Adipose tissue (tissue), 3 donors: ENCODE measurements around the gene VPS26A. TPM values are rescaled to one million over a fixed set of nuclear protein-coding genes. Genes with fewer than 3 reads are reported as not detected.
"Not testable (repeated sequence)": the region's sequence is repeated elsewhere in the genome, so short reads cannot be mapped to it uniquely, and the experiment has no call there.

ENCODE experiments used
- H3K27ac ChIP-seq: one replicate; pipeline ENCODE4 v1.5.1; 2013; ENCODE audit warnings: low read depth, low read length
- WGBS, 3 donors: extraction: QIAGEN DNeasy Blood & Tissue Kit; methylation state at CpG; one replicate each; pipeline ENCODE4 v1.1.7; 2013; 5-methylcytosine and 5-hydroxymethylcytosine counted together
- polyA plus RNA-seq, 3 donors: library from polyadenylated mRNA; stranded (reverse); fragments of 200-250 nt; gene quantifications; one replicate each; pipeline ENCODE4 v1.2.3, GENCODE V29; 2013
- donor health status: healthy with polysubstance abuse.
- donor health status: Bipolar disorder and iron deficiency.
- donor health status: healthy.

The VPS26A gene
- polyA plus RNA-seq, 3 donors, result 13.1 to 45.2 (median 33.4) TPM

DNA sequence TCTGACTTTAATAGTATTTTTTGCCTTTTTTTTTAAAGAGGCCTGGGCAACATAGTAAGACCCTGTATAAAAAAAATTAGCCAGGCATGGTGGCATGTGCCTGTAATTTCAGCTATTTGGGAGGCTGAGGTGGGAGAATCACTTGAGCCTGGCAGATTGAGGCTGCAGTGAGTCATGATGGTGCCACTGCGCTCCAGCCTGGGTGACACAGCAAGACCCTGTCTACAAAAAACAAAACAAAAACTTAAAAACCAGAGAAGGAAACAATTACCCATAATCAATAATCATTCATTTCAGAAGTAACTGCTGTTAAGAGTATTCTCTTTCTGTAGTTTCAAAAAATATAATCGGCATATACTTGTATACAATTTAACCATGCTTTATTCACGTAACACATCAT is 28.0 kb downstream of the VPS26A start:
- WGBS, 3 donors, result 96 to 98% (median 97%) methylated on average over 3 of the region's 3 CpGs
- H3K27ac ChIP-seq, result no peak overlapping the region

DNA sequence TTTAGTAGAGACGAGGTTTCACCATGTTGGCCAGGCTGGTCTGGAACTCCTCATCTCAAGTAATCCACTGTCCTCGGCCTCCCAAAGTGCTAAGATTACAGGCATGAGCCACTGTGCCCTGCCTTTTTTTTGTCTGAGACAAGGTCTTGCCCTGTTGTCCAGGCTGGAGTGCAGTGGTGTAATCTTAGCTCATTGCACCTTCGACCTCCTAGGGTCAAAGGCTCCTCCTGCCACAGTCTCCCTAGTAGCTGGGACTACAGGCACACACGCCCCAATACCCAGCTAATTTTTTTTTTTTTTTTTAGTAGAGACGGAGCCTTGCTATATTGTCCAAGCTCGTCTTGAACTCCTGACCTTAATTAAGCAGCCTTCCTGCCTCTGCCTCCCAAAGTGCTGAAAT is 29.2 kb downstream of the VPS26A start:
- H3K27ac ChIP-seq, result no peak overlapping the region
- 85 to 94% (median 86%) methylated on average over 6 of the region's 6 CpGs for WGBS, 3 donors

DNA sequence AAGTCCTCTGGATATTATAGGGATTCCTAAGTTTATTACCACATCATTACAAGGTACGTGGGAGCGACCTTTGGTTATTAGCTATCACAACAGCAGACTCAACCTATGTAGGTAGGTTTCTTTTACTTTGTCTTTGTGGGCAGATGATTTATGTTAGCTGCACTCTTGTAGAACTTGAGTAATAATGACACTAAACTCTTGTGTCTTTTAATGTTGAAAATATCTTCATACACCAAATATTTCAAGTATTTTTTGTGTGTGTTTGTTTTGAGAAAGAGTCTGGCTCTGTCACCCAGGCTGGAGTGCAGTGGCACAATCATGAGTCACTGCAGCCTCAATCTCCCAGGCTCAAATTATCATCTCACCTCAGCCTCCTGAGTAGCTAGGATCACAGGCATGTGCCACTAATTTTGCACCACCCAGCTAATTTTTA is 36.8 kb downstream of the VPS26A start:
- 93 to 99% (median 98%) methylated on average over 2 of the region's 2 CpGs for WGBS, 3 donors
- no peak overlapping the region for H3K27ac ChIP-seq

DNA sequence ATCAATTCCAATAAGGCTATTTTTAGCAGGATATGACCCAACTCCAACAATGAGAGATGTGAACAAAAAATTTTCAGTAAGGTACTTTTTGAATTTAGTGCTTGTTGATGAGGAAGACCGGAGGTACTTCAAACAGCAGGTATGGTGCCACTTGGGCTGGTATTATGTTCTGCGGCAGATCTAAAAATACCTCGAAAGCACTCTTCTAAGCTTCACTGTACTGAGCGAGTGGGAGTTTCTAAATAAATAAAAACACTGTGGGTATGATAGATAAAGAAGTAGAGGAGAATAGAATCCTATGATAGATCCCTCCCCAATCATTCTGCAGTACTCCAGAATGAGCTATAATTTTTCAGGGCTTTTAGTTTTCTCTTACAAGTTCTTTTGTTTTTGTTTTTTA is 44.5 kb downstream of the VPS26A start:
- no peak overlapping the region for H3K27ac ChIP-seq
- WGBS, 3 donors, result 92 to 100% (median 94%) methylated on average over 4 of the region's 4 CpGs

DNA sequence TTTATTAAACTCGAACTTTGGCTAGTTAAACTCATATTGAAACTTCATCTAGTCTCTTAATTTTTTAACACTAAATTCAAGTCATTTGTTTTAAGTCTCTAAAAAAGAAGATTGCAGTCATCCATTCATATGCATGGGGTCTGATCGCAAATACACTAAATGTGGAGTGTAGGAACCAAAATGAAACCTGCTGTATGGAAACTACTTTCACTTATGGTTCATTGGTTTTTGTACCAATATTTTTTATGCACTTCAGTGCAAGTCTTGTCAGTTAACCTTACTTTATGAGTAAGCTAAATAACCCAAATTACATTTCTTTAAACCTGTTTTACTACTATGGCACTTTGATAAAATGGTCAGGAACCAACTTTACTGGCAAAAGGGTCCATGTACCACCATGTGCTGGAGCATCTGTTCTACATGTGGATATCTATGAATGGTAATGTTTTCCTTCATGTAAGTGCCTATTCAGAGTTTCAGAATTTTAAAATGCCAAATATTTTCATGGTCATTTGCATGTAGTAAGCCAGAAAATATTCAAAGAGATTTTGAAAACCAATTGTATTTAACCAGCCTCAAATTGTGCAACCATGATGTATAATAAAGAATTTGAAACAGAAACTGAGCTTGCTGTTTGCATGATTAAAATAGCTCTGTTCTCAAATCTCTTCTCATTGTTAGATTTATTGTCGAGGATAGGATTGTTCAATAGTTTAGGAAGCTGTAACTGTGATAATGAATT is 48.4 kb downstream of the VPS26A start:
- 88 to 93% (median 92%) methylated on average over 3 of the region's 3 CpGs for WGBS, 3 donors
- no peak overlapping the region for H3K27ac ChIP-seq

DNA sequence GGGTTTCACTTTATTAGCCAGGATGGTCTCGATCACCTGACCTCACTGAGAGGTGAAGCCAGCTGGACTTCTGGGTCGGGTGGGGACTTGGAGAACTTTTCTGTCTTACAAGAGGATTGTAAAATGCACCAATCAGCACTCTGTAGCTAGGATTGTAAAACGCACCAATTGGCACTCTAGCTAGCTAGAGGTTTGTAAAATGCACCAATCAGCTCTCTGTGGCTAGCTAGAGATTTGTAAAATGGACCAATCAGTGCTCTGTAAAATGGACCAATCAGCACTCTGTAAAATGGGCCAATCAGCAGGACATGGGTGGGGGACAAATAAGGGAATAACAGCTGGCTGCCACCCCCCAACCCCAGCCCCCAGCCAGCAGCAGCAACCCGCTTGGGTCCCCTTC is 51.3 kb downstream of the VPS26A start:
- whole genome bisulfite sequencing, 3 donors, result 70 to 92% (median 89%) methylated on average over 4 of the region's 4 CpGs

DNA sequence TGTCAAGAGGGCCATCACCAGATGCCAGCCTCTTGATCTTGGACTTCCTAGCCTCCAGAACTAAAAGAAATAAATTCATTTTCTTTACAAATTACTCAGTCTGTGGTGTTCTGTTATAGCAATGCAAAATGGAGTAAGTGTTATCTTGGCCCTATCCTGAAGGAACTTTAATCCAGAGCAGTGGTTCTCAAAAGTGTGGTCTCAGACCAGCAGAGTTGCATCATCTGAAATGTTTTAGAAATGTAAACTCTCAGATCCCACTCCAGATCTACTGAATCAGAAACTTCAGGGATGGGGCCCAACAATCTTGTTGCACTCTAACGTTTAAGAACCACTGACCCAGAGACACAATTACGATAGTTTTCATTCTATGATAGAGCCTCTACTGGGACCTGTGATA is 52.8 kb downstream of the VPS26A start:
- WGBS, 3 donors, result 70 to 88% (median 84%) methylated on average over 2 of the region's 2 CpGs
- no peak overlapping the region for H3K27ac ChIP-seq

More for the DNA sequence above, 51.3 kb downstream of the VPS26A start:
- not testable (repeated sequence) for H3K27ac ChIP-seq

DNA sequence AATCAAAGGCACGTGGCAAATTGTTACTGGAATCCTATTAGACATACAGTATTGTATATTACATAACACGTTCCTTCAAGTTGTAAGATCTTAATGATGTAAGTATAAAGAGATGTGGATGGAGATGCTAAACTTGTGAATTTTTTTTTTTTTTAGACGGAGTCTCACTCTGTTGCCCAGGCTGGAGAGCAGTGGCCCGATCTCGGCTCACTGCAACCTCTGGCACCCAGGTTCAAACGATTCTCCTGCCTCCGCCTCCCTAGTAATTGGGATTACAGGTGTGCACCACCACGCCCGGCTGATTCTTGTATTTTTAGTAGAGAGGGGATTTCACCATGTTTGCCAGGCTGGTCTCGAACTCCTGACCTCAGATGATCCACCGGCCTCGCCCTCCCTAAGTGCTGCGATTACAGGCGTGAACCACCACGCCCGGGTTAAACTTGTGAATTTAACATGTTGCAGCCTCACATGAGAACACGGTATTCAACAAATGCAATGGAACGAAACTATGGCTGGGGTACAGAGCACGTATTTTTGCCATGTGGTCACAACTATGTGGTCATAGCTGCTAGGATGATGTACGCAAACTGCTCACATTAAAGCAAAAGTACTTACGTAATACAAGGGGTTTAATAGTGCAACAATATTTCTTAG is 55.2 kb downstream of the VPS26A start:
- 32 to 34% (median 34%) methylated on average over 21 of the region's 21 CpGs for WGBS, 3 donors

DNA sequence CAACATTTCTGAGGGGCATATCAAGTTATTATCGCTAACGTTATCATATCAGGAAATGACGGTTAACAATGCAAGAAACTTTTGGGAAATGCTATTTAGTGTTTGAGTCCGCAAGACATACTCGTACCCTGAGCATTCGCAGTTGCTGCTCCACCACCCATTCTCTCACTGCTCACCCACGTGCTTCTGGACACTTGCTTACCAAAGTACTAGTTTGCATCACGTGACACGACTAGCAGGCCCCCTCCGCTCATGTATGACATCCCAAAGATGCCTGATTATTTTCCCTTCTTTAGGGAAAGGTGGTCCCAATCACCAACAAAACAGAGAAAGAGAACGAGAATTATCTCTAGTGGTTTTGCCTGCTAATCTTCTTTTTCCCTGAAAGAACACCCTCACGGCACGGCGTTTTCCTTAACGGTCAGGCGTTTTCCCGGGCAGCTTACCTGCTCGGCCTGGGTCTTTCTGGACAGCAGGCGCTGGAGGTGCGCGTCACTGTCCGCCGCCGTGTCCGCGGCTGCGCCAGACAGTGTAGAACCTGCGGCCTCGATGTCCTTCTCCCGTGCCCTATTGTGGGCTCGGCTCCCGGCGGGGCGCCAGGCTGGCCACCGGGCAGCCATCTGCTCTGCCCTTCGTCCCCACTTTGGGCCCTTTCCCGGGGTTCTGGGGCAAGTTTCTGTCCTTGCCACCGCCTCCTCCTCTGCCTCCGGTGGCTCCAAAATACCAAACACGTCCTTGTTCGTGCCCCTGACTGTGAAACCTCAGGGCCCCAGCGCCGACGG is 56.0 kb downstream of the VPS26A start, which contains the start of gene SUPV3L1:
SUPV3L1 (plus strand) TSS at position 492 of the 782 bp plus-strand sequence; CDS start at position 550, 58 bp downstream.
- WGBS, 3 donors, result 0 to 1% (median 0%) methylated on average over 44 of the region's 44 CpGs
- H3K27ac ChIP-seq, result no peak within 1 kb of the TSS

More for the DNA sequence above, 55.2 kb downstream of the VPS26A start:
- H3K27ac ChIP-seq, result no peak overlapping the region

DNA sequence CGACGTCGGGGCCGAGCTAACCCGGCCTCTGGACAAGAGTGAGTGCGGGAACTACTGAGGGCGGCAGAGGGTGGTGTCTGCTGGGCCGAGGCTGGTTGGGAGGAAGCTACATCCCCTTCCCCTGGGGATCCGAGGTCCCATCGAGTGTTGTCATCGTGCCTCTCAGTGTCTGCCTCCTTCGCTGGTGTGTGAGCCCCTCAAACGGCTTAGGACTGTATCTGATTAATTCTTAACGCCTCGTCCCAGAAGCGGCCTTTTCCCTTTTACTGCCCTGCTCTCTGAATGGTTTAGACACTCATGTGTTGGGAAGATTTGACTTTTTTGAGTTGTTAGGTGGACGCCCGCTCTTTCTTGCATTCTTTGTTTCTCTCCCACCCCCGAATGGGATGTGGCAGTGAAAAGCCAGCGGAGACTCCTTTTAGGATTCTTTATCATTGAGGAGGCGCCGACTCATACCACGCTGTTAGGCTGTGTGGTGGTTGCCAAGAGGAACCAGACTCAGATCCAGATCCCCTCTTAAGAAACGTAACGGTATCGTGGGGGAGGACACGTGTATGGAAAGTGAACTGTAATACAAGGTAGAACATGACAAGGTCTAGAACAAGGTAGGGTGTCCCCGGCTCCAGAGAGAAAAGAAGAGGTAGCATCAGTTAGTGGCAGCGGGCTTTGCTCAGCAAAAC is 56.7 kb downstream of the VPS26A start:
- 3 to 4% (median 3%) methylated on average over 29 of the region's 29 CpGs for WGBS, 3 donors
- H3K27ac ChIP-seq, result no peak overlapping the region

DNA sequence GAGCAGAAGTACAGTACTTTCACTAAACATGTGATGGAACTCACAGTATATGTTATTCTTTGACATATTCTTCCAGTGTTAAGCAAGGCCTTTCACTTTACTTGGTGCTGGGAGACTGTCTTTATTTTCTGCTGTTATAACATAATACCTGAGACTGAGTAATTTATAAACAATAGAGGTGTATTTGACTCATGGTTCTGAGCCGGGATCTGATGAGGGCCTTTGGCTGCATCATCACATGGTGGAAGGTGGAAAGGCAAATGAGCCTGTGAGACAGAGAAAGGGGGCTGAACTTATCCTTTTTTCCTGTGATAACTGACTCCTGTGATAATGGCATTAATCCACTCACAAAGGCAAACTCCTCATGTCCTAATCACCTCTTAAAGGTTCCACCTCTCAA is 57.5 kb downstream of the VPS26A start:
- WGBS, 3 donors, result 64 to 80% (median 72%) methylated on average over 1 of the region's 1 CpG
- H3K27ac ChIP-seq, result no peak overlapping the region

DNA sequence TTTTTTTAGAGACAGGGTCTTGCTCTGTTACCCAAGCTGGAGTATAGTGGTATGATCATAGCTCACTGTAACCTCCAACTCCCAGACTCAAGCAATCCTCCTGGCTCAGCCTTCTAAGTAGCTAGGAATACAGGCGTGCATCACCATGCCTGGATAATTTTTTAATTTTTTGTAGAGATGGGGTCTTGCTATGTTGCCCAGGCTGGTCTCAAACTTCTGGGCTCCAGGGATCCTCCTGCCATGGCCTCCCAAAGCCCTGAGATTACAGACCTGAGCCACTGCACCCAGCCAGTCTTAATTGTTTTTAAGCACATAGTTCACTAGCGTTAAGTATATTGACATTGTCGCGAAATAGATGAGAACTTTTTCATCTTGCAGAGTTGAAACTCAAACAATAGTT is 58.0 kb downstream of the VPS26A start:
- H3K27ac ChIP-seq, result no peak overlapping the region
- WGBS, 3 donors, result 53 to 90% (median 85%) methylated on average over 4 of the region's 4 CpGs

DNA sequence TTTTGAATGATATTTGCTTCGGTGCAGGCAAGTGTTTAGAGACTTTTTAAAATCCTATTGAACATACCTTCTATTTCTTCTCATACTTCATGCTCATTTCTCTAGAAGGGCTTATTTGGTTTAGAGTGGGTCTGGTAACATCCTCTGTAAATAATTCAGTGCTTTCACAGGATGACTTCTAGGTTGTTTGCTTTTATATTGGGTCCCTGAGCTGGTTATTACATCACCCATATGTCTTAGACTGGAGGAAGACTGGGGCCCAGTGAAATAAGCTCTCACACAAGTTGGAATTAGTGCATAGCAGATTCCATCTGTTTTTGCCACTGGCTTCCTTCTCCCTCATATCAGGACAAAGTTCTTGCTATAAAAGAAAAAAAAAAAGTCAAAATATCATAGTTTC is 62.5 kb downstream of the VPS26A start:
- WGBS, 3 donors, result 91 to 92% (median 92%) methylated on average over 1 of the region's 1 CpG
- H3K27ac ChIP-seq, result no peak overlapping the region

DNA sequence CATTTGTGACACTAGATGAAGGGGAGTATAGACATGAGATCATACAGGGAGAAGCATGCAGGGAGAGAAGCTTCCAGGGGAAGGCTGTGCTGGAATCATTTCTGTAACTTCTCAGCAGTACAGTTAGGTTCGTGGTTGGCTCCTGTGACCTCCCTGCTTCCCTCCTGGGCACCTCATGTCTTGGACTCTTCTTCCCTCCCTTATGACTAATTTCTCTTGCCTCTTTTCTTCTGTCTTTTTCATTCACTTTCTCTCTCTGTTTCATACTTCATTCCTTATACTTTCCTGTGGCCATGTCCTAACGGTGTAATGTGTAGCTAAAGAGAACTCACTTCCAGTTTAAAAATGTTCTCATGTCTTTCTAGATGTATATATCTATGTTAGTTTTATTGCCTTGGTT is 77.1 kb downstream of the VPS26A start:
- 70 to 87% (median 71%) methylated on average over 2 of the region's 2 CpGs for WGBS, 3 donors
- H3K27ac ChIP-seq, result no peak overlapping the region

DNA sequence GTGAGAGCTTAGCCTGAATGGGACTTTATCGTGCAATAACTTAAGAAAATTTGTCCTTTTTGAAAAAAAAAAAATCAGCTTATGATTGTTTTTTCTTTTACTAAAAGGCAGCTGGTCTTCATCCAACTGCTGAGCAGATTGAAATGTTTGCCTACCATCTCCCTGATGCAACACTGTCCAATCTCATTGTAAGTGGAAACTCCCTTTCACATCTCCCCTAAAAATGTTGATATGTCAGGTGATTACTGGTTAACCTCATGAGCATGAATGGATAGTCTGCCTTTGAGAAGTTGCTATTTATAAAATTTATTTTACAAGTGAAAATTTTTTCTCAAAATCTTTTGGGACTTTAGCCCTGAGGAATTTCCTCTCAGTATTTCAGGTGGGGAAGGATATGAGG is 78.4 kb downstream of the VPS26A start:
- H3K27ac ChIP-seq, result no peak overlapping the region
- WGBS, 3 donors, result 84 to 92% (median 84%) methylated on average over 1 of the region's 1 CpG

DNA sequence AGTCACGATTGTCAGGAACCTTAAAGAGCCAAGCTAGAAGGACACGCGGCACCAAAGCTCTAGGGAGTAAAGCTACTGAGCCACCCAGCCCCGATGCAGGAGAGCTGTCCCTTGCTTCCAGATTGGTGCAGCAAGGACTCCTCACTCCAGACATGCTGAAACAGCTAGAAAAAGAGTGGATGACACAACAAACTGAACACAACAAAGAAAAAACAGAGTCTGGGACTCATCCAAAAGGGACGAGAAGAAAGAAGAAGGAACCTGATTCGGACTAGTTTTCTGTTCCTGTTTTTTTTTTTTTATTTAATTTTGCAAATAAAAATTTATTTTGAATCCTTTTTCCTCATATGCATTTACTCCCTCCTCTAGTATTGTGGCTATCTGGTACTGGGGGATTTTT is 84.8 kb downstream of the VPS26A start:
- 77 to 89% (median 81%) methylated on average over 6 of the region's 6 CpGs for WGBS, 3 donors

DNA sequence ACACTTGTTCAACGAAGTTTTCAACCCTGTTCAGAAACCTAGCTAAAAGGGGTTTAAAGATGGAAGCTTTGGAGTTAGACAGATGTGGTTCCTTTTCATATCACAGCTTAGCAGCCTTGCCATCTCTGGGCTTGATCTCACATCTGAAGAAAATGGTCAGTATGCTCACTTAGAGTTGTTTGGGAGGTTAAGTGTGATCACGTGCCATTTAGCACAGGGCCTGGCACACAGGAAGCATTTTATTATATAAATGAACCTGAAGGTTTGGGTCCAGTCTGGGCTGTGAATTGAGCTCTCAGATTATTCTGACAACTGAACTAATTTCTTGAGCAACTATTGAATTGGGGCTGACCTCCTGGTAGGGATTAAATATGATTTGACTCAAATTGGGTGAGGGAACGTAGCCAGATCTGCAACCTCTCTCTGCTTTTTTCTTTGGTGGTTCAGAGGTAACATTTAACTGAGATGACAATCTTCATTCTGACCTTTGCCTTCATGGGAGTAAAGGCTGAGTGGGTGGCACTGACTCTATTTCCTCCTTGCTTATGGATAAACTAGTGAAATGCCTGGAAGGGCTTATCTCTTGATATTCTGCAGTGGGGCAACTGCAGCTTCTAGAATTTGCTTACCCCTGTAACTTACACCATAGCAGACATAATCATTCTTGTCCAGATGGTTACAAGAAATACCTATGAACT is 86.0 kb downstream of the VPS26A start:
- 66 to 85% (median 80%) methylated on average over 3 of the region's 3 CpGs for WGBS, 3 donors
- H3K27ac ChIP-seq, result no peak overlapping the region

More for the DNA sequence above, 84.8 kb downstream of the VPS26A start:
- no peak overlapping the region for H3K27ac ChIP-seq

DNA sequence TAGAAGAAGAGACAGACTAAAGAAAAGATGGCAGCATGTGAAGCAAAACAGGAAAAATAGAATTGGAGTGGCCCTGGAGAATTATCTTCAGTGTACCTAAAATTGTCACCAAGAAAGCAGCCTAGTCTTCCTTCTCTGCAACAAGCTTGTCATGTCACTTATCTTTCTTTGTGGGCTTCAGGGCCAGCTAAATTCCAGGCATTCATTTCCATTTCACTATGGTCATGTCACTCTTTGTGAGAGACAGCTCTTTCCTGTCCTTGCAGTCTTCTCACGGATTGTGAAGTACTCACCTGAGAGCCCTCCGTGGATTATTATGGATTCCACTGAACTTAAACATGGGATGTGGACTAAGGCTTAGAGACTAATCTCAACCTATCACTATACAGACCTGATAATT is 87.1 kb downstream of the VPS26A start:
- WGBS, 3 donors, result 23 to 59% (median 53%) methylated on average over 2 of the region's 2 CpGs
- no peak overlapping the region for H3K27ac ChIP-seq
